ENCODE results near the gene BST1. TPM values are rescaled to one million over a fixed set of nuclear protein-coding genes. Genes with fewer than 3 reads are reported as not detected.

Gene BST1
- total RNA-seq, 1 donor from 2014 or later = 0.58 TPM

DNA sequence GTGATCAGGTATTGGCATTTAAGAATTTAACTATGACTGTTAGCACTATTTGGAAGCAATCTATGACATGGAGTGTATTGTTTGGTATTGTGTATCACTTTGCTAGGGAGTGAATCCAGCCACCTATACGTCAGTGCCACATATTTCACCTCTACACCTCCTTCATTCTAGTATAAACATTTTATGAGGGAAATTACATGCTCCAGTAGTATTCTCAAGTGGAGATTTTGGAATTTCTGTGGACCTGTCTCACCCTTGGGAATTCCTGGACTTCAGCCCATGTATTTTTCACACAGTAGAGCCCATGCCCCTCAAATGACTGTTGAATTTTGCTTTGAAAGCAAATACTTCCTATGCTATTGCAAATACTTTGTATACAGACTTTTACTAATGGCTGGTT, 11.3 kb downstream of the BST1 start:
- no peaks in the 10 kb centered on the region for H3K36me3 Mint-ChIP-seq
- TF ChIP-seq, protein P1, sequence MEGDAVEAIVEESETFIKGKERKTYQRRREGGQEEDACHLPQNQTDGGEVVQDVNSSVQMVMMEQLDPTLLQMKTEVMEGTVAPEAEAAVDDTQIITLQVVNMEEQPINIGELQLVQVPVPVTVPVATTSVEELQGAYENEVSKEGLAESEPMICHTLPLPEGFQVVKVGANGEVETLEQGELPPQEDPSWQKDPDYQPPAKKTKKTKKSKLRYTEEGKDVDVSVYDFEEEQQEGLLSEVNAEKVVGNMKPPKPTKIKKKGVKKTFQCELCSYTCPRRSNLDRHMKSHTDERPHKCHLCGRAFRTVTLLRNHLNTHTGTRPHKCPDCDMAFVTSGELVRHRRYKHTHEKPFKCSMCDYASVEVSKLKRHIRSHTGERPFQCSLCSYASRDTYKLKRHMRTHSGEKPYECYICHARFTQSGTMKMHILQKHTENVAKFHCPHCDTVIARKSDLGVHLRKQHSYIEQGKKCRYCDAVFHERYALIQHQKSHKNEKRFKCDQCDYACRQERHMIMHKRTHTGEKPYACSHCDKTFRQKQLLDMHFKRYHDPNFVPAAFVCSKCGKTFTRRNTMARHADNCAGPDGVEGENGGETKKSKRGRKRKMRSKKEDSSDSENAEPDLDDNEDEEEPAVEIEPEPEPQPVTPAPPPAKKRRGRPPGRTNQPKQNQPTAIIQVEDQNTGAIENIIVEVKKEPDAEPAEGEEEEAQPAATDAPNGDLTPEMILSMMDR (IDR thresholded peaks at IDR 0.05; ENCODE audit: unreplicated experiment) = no peak
- H3K9me3 Mint-ChIP-seq = no peaks in the 10 kb centered on the region
- H3K4me3 Mint-ChIP-seq = no peak overlapping the region
- no peaks in the 10 kb centered on the region for H3K27me3 Mint-ChIP-seq (ENCODE audit: low read depth)
- DNase-seq (ENCODE audit: low spot score in 2 of 2, unreplicated experiment in 2 of 2) = no peak
- no peak overlapping the region for H3K27ac Mint-ChIP-seq
- peaks cover 34% of the 10 kb centered on the region for H3K4me1 Mint-ChIP-seq

GRCh38 chr4:15714646-15715435, 12.0 kb downstream of the BST1 start:
- DNase-seq (ENCODE audit: low spot score in 2 of 2, unreplicated experiment in 2 of 2) = no peak
- Mint-ChIP-seq H3K27me3 (ENCODE audit: low read depth) (no peaks in the 10 kb centered on the region), H3K4me3 (no peak overlapping the region), H3K27ac (peak overlapping the region; percentile 41), H3K36me3 (no peaks in the 10 kb centered on the region), H3K9me3 (no peaks in the 10 kb centered on the region), H3K4me1 (peaks cover 34% of the 10 kb centered on the region)
- TF ChIP-seq, protein P1 (IDR thresholded peaks at IDR 0.05; ENCODE audit: unreplicated experiment) = no peak

DNA sequence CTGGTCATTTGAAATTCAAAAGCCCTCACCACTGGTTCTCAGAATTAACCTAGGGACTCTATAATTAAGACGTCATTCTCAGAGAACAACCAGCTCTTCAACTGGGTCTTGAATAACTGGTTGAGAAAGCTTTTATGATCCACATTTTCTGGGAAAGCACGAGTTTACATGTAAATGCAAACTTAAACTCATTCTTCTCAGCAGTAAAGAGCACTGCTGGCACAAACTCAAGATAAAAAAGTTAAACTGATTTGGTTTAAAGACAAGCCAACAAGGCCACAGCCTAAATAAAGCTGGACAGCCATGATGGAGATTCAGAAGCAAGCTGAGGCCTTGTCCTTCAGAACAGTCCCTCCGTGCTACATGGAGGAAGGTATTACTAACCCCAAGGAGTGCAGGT, 13.2 kb downstream of the BST1 start:
- H3K27me3 Mint-ChIP-seq (ENCODE audit: low read depth) = no peaks in the 10 kb centered on the region
- H3K4me1 Mint-ChIP-seq = peaks cover 34% of the 10 kb centered on the region
- TF ChIP-seq, protein P1 (IDR thresholded peaks at IDR 0.05; ENCODE audit: unreplicated experiment) = no peak
- H3K9me3 Mint-ChIP-seq = no peaks in the 10 kb centered on the region
- H3K27ac Mint-ChIP-seq = peak overlapping the region; percentile 73
- H3K36me3 Mint-ChIP-seq = no peaks in the 10 kb centered on the region
- H3K4me3 Mint-ChIP-seq = no peak overlapping the region
- no peak for DNase-seq (ENCODE audit: low spot score in 2 of 2, unreplicated experiment in 2 of 2)

GRCh38 chr4:15717086-15717485, 14.2 kb downstream of the BST1 start:
- Mint-ChIP-seq H3K27ac (peak overlapping the region; percentile 73), H3K9me3 (no peaks in the 10 kb centered on the region), H3K36me3 (no peaks in the 10 kb centered on the region), H3K4me1 (peaks cover 34% of the 10 kb centered on the region), H3K4me3 (no peak overlapping the region), H3K27me3 (ENCODE audit: low read depth) (no peaks in the 10 kb centered on the region)
- no peak for DNase-seq (ENCODE audit: low spot score in 2 of 2, unreplicated experiment in 2 of 2)
- TF ChIP-seq, protein P1 (IDR thresholded peaks at IDR 0.05; ENCODE audit: unreplicated experiment) = no peak

DNA sequence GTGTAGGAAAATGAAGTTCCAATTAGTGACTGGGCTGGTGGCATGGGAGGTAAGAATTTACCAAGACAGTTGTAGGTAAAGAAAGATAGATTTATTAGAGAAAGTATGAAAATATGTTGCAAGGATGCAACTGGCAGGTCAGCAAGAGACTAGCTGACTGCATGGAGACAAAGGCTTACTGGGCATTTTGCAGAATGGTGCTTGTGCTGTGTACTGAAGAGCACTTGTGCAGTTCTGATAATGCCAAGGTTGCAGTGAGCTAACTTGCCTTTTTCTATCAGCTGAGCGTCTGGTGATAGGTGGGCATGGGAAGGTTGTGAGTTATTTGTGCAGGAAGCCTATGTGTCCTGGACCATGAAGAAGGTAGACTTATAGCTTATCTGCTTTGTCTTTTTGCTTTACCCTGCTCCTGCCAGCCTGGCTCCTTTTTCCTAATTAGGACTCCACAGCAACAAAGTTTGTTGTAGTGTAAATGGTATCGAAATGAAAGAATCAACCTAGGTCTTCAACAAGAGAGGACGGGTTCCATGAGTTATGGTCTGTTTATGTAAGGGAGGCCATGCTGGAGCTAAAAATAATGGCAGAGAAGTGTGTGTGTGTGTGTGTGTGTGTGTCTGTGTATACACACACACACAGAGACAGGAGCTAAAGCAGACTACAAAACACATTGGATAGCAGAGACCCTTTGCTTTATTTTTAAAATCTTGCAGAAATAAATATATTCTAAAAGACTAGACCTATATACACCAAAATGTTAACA, 15.0 kb downstream of the BST1 start:
- Mint-ChIP-seq H3K4me3 (no peak overlapping the region), H3K4me1 (peaks cover 34% of the 10 kb centered on the region), H3K27ac (peak overlapping the region; percentile 73), H3K9me3 (no peaks in the 10 kb centered on the region), H3K36me3 (no peaks in the 10 kb centered on the region), H3K27me3 (ENCODE audit: low read depth) (no peaks in the 10 kb centered on the region)
- TF ChIP-seq, protein P1 (IDR thresholded peaks at IDR 0.05; ENCODE audit: unreplicated experiment) = no peak
- DNase-seq (ENCODE audit: low spot score in 2 of 2, unreplicated experiment in 2 of 2) = no peak

Measured in mesothelial cell of epicardium (in vitro differentiated cells).